ENCODE data around the gene PECR. TPM values are rescaled to one million over a fixed set of nuclear protein-coding genes. Genes with fewer than 3 reads are reported as not detected.
"Not testable (repeated sequence)": the region's sequence is repeated elsewhere in the genome, so short reads cannot be mapped to it uniquely, and the experiment has no call there.

The PECR gene
- total RNA-seq, 1 donor from 2014 or later, result 18.9 TPM

DNA sequence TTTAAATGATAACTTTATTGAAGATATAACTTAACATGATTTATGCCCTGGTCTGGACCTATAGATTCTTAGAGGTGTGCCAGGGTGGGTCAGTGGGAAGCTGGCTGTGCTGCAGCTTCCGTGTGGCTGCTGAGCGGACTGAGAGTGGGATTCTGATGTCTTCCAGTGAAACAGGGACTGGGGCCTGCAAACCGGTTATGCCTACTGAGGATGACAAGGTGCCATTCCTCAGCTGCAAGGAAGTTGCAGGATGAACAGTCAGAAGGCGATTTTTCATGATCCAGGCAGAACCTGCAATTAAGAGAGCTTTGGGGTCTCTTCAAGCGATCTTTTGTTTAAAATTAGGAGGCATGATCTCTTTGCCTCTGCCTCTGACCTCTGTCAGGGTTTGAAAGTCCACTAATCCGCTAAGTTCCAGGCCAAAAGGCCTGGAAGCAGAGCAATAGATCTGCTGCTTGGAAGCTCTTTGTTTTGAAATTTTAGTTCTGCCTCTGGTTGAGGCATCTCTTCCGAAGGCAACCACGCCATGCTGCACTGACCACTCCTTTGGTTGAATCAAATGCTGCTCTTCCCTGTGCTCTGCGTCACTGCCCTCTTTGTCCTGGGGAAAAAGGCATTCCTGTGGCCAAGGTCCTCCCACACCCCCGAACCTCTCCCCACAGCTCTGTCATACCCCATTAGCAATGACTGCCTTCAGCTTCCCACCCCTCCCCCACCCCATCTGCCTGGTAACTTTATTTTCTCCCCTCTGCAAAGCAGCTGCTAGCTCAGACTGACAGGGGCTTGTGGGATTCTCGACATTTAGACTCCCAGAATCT, 2.1 kb upstream of the PECR start:
- TF ChIP-seq, protein P1, sequence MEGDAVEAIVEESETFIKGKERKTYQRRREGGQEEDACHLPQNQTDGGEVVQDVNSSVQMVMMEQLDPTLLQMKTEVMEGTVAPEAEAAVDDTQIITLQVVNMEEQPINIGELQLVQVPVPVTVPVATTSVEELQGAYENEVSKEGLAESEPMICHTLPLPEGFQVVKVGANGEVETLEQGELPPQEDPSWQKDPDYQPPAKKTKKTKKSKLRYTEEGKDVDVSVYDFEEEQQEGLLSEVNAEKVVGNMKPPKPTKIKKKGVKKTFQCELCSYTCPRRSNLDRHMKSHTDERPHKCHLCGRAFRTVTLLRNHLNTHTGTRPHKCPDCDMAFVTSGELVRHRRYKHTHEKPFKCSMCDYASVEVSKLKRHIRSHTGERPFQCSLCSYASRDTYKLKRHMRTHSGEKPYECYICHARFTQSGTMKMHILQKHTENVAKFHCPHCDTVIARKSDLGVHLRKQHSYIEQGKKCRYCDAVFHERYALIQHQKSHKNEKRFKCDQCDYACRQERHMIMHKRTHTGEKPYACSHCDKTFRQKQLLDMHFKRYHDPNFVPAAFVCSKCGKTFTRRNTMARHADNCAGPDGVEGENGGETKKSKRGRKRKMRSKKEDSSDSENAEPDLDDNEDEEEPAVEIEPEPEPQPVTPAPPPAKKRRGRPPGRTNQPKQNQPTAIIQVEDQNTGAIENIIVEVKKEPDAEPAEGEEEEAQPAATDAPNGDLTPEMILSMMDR (IDR thresholded peaks at IDR 0.05), result no peak
- ATAC-seq (no peak), DNase-seq (no peak)
- Histone ChIP-seq H3K36me3 (no peaks in the 10 kb centered on the region), H3K4me3 (no peak overlapping the region), H3K4me1 (peaks cover 16% of the 10 kb centered on the region), H3K9me3 (no peaks in the 10 kb centered on the region), H3K27me3 (no peaks in the 10 kb centered on the region), H3K27ac (no peak overlapping the region)
- intact Hi-C loops (cut with DNase I), result no loop called here

DNA sequence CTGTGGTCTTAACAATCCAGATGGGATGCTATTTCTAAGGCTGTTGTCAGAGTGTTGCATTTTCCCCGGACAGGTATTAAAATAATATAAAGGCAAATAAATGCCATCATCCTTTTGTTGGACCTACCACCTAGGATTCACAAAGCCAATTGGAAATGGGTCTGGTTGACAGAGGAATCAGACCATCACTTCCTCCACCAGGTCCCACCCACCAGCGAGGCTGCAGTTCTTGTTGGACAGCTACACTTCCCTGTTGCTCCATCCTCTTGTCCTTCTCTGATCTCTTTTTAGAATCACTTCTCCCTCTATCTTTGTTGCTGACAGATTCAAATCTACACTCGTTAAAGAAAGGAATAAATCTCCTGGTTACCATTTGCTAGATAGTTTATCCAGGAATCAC, 1.2 kb upstream of the PECR start:
- Histone ChIP-seq H3K27me3 (no peaks in the 10 kb centered on the region), H3K4me1 (peaks cover 16% of the 10 kb centered on the region), H3K9me3 (no peaks in the 10 kb centered on the region), H3K36me3 (no peaks in the 10 kb centered on the region), H3K27ac (no peak overlapping the region), H3K4me3 (no peak overlapping the region)
- TF ChIP-seq, protein P1 (IDR thresholded peaks at IDR 0.05), result no peak
- DNase-seq, result no peak
- peak; percentile 40 for ATAC-seq
- intact Hi-C loops (cut with DNase I), result no loop called here

DNA sequence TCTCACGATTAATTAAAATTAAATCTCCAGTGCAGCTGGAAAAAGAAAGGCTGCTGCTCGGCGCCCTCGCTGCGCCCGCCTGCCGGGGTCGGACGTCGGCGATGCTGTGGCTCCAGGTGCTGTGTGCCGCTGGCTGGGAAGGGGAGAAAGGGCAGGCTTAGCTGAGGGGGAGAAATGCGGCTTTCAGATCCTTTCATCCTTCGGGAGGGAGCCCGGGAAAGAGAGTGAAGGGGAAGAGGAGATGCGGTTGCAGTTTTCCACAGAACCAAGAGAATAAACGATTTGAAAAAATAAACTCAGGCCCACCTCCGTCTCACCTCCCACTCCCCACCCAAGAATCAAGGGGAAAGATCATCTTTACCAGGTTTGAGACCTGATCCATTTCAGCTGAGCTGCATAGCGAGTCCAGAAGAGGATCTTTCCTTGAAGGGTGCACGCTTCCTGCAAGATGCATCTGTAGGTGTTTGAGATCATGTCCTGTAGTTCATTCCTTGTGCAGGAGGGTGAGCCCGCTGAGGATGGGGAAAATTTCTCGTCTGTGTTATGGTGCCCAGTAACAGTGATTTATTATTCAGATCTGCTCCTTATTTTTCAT, 605 bp upstream of the PECR start:
- no peaks in the 10 kb centered on the region for H3K9me3 ChIP-seq
- TF ChIP-seq, protein P1 (IDR thresholded peaks at IDR 0.05), result no peak
- intact Hi-C loops (cut with DNase I), result no loop called here
- H3K4me1 ChIP-seq, result peaks cover 16% of the 10 kb centered on the region
- no peaks in the 10 kb centered on the region for H3K27me3 ChIP-seq
- peak overlapping the region; percentile 75 for H3K4me3 ChIP-seq
- no peak for DNase-seq
- no peaks in the 10 kb centered on the region for H3K36me3 ChIP-seq
- no peak for ATAC-seq
- peak overlapping the region; percentile 71 for H3K27ac ChIP-seq

DNA sequence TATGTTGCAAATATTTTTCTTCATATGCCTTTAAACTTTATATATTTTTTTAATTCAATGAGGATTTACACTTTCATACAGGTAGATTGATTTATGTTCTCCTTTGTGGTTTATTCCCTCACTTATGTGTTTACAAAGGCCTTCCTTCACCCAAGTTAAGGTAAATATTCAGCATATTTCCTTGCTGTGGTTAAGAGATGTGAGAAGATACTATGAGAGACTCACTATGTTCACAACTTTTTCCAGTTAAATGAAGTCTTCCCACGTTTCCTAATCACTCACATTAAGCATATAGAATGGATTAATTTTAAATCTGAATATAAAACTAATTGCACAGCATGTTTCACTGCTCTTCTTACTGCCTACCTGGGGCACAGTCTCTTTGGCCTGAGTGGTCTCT, 597 bp downstream of the PECR start:
- peak overlapping the region; percentile 75 for H3K4me3 ChIP-seq
- DNase-seq (no peak), ATAC-seq (no peak)
- peaks cover 16% of the 10 kb centered on the region for H3K4me1 ChIP-seq
- H3K27ac ChIP-seq, result peak overlapping the region; percentile 71
- H3K27me3 ChIP-seq, result no peaks in the 10 kb centered on the region
- intact Hi-C loops (cut with DNase I), result no loop called here
- TF ChIP-seq, protein P1 (IDR thresholded peaks at IDR 0.05), result no peak
- no peaks in the 10 kb centered on the region for H3K9me3 ChIP-seq
- no peaks in the 10 kb centered on the region for H3K36me3 ChIP-seq

DNA sequence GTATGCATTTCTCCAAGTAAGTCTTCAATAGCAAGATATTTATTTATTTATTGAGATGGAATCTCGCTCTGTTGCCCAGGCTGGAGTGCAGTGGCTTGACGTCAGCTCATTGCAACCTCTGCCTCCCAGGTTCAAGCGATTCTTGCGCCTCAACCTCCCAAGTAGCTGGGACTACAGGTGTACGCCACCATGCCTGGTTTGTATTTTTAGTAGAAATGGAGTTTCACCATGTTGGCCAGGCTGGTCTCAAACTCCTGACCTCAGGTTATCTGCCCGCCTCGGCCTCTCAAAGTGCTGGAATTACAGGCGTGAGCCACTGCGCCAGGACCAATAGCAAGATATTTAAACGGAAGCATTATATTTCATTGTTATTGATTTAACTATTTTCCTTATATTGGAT, 1.6 kb downstream of the PECR start:
- H3K4me3 ChIP-seq; H3K36me3 ChIP-seq; H3K27ac ChIP-seq; ATAC-seq; intact Hi-C loops (cut with DNase I); H3K9me3 ChIP-seq; DNase-seq; H3K27me3 ChIP-seq: not testable (repeated sequence)
- H3K4me1 ChIP-seq, result peaks cover 16% of the 10 kb centered on the region

DNA sequence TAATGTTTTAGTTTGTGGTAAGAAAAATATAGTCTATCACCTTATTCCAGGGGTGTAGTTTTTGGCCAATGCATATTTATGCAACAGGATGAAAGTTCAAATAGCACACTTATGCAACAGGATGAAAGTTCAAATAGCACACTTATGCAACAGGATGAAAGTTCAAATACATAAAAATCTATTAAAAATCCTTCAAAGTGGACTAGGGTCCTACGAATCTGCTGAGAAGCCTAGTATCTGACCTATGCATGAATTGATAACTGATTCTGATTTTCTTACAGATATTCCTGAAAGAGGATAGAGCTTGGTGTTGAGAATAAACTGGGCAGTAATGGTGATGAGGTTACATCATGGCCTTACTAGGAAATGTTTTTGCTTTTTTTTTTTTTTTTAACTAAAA, 2.8 kb downstream of the PECR start:
- H3K27me3 ChIP-seq, result no peaks in the 10 kb centered on the region
- TF ChIP-seq, protein P1 (IDR thresholded peaks at IDR 0.05), result no peak
- intact Hi-C loops (cut with DNase I), result no loop called here
- no peaks in the 10 kb centered on the region for H3K36me3 ChIP-seq
- no peak for ATAC-seq
- no peak for DNase-seq
- H3K4me1 ChIP-seq, result peaks cover 16% of the 10 kb centered on the region
- no peaks in the 10 kb centered on the region for H3K9me3 ChIP-seq
- no peak overlapping the region for H3K27ac ChIP-seq
- no peak overlapping the region for H3K4me3 ChIP-seq

Data from upper lobe of right lung (tissue), 1 donor.